NCI-H82 treated with DMSO at 0.1 percent for 48 hours (cell line): Measurements from ENCODE around the gene PSMA3.
A peak's percentile ranks its signal among the peaks of the same experiment; 100 is the strongest.

Experiments
- DNase-seq: peaks from one replicate; lab custom pipeline; 2025; ENCODE audit not compliant: unreplicated experiment; lab: John Stamatoyannopoulos, UW

PSMA3 gene

DNA sequence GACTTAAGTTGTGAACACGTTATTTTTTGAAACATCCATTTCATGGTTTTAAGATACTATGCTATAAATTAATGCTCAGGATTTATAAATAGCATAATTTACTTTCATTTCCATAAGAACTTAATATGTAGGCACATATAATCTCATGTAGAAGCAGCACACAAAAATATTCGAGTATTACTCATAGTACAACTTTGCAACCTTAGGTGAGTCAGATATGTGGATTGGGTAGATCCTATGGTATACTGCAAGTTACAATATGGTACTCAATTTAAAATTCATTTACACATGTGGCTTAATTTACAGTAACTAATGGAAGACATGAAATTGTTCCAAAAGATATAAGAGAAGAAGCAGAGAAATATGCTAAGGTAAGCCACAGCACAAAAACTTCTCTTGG, 26.0 kb downstream of the PSMA3 start:
- DNase-seq: no peak

DNA sequence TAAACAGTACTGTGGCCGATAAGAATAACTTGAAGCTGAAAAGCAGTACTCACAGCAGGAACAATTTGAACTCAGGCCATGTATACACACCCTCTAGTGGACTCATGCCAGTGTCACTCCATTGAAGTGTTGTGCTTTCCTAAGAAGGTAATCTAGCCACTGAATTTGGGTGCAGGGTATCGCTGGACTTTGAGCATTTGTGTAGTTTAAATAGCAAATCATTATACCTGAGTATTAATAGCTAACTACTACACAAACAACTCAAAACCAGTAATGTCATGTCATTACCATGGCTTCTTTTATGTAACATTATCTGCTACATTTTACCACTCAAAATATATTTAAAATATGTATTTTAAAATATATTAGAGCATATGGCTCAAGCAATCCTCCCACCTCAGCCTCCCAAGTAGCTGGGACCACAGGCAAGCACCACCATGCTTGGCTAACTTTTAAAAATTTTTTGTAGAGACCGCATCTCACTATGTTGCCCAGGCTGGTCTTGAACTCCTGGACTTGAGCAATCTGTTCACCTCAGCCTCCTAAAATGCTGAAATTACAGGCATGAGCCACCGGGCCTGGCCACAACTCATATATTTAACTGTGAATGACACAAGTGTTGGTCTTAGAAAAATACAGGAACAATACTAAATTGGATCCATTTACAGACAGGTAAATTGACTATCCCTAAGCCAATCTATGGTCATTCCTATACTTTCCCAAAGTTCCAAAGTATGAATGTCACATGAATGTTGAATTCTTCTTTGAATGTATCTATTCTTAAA, 28.1 kb downstream of the PSMA3 start:
- DNase-seq: no peak

DNA sequence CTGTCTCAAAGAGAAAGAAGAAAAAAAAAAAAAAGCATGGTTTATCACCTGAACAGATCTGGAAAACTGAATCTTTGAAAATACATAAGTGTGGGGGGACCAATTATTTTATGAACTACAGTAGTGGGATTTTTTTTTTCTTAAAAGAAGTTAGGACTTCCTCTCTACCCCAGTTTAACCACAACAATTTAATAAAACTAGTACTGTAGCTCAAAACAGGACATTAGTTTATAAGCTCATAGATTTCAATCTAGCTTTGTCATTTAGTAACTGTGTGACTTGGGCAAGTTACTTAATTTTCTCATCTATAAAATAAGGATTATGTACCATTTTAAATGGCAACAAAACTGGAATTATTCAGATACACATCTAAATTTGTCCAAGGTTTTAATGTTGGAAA, 30.2 kb downstream of the PSMA3 start:
- no peak for DNase-seq

DNA sequence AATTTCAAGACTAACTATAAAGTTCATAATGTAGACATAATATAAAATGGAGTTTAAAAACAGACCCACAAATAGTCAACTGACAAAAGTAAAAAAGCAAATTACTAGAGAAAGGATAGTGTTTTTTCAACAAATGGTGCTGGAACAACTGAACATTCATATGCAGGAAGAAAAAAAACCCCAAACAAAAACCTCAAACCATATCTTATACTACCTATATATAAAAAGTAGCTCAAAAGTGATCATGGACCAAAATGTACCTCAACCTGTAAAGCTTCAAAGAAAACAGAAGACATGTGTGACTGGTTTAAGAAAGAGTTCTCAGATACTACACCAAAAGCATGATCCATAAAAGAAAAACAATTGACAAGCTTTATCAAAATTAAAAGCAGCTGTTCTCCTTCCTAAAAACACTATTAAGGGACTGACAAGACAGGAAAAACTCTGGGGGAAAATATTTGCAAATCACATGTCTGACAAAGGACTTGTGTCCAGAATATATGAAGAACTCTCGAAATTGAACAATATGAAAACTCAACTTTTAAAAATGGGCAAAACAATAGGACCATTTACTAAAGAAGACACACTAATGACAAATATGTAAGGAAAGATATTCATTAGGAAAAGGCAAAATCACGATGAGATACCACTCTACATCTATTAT, 31.0 kb downstream of the PSMA3 start:
- no peak for DNase-seq

DNA sequence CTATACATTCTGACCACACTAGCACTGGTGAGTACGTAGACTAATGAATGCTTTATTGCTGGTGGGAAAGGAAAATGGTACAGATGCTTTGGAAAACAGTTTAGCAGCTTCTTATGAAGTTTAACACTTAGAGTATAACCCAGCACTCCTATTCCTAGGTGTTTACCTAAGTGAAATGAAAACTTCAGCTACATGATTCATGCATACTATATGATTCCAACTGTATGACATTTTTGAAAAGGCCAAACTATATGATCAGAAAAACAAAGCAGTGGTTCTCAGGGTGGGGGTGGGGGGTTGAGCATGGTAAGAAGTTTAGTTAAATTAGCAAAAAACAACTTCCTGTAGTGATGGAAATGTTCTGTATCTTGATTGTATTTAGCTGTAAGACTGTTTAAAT, 31.6 kb downstream of the PSMA3 start:
- DNase-seq: no peak

DNA sequence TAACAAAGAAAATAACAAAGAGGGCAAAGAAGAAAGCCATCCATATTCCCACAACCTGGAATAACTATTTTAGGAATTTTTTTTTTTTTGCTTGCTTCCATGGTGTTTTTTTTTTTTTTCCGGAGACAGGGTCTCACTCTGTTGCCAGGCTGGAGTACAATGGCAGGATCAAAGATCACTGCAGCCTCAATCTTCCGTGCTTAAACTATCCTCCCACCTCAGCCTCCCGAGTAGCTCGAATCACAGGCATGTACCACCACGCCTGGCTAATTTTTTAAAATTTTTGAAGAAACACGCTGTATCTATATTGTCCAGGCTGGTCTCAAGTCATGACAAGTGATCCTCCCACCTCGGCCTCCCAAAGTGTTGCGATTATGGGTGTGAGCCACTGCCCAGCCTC, 33.5 kb downstream of the PSMA3 start:
- no peak for DNase-seq

DNA sequence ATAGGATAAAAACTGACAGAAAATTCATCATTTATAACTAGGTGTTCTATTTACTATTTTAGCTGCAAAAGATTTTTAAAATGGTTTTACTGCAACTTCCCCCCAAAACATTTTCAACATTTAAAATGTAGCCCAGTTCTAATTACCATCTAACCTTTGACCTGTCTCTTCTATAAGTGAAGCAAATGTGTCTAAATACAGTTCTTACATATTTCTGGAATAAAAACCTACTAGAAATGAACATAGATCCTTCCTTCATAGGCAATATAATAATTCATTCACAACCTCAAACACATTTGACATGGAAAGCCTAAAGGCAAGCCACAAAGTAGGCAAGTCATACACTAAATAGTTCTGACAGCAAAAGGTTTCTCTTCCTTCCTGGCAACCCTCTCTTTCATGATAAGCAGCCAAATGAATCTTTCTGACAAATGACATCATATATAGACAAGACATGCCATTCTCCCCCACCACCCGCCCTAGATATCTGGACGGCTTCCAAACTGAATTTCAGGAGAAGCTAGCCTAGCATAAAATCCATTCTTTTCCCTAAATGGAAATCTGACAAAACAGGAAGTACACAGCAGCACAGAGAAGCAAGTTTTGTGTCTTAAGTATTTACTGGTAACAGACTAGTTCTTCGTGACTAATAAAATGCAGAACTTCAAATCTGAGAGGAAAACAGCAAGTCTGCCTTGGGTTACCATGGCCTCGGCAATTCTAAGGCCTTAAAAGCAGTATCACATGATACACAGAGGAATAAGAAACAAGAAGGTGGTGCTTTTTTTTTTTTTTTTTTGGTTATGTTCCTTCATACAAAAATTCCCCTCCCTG, 36.5 kb downstream of the PSMA3 start:
- DNase-seq: no peak

DNA sequence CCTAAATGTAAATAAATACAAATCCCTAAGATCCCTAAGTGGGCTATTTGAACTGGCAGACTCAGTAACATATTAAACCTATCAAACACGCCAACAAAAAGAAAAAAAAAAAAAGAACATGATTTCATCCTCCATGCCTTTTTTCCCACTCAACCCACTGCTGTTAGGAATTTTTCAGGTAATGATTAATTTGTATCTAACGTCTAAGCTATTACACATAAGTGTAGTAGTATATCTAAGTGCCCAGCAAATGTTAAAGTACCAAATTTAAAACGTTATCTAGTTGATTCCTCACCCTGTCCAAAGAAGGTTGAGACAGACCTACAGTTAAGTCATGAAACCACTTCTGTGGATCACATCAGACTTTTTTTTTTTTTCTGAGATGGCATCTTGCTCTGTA, 37.3 kb downstream of the PSMA3 start:
- DNase-seq: no peak

DNA sequence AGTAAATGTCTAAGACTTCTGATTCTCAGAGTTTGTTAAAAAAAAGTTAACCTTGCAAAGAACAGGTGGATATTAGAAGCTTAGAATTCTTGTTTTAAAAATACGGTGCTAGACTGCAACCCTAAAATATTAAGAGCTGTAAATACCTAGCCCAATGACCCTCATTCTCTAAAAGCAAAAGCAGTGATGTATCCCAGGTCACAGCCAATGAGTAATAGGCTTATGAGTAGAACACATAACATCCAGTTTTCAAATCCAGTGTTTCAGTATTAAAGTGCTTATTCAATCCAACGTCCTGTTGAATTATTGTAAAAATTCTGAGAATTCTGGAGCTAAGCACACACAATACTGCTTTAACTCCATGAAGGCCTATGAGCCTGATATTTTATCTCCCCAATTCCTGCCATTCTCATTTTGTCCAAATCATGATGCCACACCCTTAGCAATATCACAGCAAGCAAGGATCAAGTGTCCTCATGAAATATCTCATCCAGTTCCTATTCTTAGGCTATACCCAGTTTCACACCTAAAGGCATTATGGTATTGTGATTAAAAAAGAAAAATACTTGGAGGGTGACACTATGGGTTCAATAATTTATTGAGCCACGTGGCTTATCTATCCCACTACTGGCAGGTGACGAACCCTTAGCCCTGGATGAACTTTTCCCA, 38.4 kb downstream of the PSMA3 start:
- DNase-seq: no peak

DNA sequence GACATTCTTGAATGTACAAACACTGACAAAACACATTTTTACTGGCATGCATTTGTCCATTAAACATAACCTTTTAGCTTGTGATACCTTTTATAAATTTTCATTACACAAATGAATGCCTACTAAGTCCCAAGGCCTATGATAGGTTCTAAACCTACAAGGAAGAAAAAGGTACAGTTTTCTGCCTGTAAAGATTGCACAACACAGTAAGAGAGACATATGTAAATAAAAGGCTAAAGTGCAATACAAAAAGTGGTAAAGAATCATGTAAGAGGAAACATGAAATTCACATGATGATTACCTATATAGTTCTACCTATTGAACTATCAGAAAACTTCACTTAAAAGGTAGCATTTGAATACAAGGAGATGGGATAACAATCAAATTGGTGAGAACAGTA, 39.1 kb downstream of the PSMA3 start:
- no peak for DNase-seq

DNA sequence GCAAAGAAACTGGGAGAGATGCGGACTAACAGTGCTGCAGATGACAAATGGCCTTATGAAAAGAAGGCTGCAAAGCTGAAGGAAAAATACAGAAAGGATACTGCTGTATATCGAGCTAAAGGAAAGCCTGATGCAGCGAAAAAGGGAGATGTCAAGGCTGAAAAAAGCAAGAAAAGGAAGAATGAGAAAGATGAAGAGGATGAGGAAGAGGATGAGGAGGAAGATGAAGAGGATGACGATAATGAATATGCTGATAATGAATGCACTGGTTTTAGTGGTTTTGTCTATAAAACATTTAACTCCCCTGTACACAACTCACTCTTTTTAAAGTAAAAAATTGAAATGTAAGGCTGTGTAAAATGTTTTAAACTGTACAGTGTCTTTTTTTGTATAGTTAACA, 40.5 kb downstream of the PSMA3 start:
- no peak for DNase-seq

DNA sequence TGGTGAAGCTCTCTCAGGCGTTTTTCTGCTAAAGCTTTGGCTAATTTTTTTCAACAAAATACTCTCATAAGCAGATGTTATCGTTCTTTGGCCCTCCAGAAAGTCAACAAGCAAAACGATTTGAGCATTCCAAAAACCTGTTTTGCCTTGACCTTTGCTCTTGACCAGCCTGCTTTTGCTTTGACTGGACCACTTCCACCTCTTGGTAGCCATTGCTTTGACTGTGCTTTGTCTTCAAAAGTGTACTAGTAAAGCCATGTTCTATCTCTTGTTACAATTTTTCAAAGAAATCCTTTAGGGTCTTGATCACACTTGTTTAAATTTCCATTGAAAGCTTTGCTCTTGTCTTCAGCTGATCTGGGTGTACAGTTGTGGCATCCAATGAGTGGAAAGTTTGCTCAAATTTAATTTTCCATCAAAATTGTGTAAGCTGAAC, 43.0 kb downstream of the PSMA3 start:
- no peak for DNase-seq

DNA sequence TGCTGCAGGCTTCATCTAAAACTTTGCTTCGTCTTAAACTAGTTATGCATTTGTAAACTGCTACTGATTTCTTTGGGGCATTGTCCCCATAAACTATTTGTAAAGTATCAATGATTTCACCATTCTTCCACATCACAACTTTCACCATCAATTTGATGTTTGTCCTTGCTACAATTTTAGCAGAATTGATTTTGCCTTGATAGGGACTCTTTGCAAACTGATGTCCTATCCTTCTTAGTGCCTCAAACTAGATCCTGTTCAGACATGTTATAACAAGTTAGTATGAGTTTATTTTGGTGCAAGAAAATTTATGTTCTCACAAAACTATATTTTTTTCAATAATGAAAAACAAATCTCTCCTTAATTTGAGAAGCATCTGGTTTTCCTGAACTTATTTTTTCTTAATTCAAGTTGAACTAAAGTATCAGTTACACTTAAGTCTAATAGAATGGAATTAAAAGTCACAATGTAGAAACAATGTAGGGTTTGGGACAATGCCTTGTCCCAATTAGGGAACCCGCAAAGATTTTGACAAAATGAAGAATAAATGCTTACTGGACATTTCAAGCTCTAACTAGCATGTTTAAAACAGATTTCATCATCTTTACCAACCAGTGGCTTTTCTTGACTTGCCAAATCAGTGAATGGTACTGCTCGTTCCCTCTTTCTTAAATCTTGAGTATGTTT, 43.6 kb downstream of the PSMA3 start:
- DNase-seq: no peak

DNA sequence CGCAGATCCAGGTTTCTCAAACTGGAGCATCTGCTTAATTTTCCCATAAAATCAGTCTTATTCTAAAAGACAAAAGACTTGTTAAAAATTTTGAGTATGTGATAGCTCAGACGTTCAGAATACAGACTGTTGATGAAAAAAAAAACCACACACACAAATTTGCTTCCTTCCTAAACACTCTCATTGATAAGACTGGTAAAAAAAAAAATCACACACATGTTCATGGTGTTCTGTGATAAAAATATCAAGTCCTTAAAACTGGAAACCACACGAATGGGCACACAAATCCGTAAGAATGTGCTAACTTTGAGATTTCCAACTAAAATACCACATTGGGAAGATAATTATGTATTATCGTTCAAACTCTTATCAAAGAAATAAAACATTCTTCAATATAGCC, 47.0 kb downstream of the PSMA3 start:
- no peak for DNase-seq

DNA sequence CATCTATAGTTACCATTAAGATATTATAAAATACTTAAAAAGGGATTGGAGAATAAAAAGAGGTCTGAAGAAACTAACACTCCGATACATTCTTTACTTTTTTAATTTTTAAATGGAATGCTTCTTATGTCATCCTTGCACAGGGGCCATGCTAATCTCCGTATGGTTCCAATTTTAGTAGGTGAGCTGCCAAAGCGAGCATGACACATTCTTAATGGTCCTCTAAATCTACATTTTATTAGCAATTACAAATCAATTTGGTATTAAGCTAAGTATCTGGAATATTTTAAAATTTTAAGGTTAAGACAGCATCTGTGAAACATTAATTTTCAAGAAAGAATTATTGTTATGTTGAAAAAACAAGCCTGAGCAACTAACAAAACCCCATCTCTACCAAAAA, 47.5 kb downstream of the PSMA3 start:
- no peak for DNase-seq

DNA sequence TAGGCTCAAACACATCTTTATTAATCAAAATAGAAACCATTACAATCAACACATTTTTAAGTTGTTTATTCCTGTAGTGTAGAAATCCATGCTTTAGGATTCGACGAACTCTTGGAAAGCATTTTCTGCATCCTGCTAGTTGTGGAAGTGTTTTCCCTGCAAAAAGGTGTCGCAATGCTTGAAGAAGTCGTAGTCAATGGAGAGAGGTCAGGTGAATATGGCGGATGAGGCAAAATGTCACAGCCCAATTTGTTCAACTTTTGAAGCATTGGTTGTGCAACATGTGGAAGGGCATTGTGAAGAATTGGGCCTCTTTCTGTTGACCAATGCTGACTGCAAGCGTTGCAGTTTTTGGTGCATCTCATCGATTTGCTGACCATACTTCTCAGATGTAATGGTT, 49.6 kb downstream of the PSMA3 start:
- no peak for DNase-seq

DNA sequence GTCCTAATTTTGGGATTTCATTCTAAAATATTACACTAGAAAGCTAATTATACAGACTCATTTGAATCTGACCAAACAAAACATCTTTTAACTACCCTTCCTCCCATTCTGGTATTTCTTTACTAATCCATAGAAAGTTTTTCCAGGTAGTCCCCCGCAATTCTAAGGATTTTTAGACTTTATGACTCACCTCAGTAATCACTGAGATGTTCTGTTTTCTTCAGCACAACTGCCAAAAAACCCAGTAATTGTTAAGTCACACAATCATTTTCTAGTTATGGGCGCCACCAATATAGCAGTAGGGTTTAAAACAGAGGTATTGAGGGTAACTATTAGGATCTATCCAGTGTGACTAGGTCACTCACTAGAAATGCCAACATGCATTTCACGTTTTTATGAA, 52.1 kb downstream of the PSMA3 start:
- no peak for DNase-seq

DNA sequence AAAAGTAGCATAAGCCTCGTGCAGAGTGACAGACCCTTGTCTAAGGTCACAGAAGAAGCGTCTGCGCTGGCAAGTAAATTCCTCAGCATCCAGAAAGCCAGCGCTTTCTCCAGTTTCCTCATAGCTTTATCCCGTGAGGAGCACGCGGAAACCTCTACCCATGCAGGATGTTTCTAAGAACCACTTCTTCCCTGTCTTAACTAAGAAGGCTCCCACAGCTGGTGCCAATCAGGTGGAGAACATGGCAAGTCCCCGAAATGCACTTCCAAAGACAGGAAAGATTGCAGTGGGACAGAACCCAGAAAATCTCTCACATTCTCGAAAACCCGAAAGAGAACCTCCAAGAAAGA, 52.7 kb downstream of the PSMA3 start:
- no peak for DNase-seq

DNA sequence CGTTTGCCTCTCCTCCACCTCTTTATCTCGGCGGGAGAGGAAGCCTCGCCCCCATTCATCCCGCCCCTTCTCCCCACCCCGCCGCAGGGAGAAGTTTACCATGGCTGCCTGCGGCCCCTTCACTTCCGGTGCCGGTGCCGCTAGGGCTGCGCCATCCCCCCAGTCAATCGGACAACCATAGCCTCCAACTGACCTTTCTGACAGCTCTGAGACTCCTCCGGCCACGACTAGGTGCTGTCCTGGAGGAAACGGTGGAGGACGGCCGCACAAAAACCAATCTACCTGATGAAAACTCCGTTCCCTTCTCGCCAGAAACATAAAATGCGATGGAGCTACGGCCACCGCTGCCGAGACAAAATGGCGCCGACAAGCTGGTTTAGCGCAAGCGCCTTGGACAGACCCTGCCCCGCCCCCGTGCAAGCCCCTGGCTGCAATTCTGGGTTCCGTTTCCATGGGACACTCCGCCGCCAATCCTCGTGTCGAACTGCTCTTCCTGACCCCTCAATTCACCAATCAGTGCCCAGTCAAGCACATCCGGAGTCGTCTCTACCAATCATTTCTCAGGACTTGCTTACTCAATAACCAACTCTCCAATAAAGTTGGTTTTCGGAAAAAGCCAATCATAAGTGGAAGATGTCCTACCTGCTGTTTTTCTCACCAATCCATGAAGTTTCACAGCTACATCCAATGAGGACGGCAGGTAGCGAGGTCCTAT, 53.3 kb downstream of the PSMA3 start:
- DNase-seq: peak; percentile 97
